SIG-M5 (cell line): Measurements from ENCODE around the gene MLIP.

Experiments
- DNase-seq: peaks from one replicate; lab custom pipeline; 2025; lab: John Stamatoyannopoulos, UW

Gene MLIP

GRCh38 chr6:54284161-54284860, 173.1 kb downstream of the MLIP start:
- DNase-seq, result no peak

GRCh38 chr6:54285595-54285994, 174.4 kb downstream of the MLIP start:
- DNase-seq, result no peak

- no peak for DNase-seq
These were observed 174.9 kb downstream of the MLIP start for GRCh38 chr6:54286141-54286540.

DNA sequence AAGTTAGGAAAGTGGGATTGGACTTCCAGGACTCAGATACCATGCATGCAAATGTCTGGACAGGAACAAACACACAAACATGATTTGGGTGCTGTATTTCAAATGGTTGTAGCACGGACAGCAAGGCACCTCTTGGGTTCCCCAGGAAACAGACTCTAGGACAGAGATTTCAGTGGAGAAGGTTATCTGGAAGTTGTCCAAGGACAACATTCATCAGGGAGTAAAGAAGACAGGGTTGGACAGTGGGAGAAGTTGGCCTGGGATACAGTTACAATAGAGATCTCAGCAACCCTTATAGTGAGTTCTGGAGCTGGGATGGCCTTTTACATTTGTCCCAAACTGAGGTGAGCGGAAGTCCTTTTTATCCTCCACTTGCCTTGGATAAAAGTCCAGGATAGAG, 177.2 kb downstream of the MLIP start:
- DNase-seq, result no peak

- DNase-seq, result no peak
These were observed 178.2 kb downstream of the MLIP start for GRCh38 chr6:54289426-54289825.

DNA sequence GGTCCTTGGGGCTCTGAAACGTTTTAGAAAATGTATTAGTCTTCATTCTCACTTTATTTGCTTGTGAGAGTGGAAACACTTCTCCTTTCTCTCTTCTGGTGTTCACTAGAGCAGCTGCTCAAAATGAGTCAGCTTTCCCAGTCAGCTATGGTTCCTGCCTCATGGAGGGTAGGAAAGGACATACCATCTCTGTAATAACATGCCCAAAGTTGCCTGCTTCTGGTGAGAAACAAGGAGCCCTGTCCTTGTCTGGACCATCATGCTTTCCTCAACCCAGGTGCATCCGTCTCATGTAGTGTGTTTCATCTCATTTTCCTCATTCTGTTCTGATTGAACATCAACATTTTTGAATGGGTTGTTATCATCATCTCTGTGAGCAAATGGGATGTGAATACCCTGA, 179.9 kb downstream of the MLIP start:
- DNase-seq, result no peak

DNA sequence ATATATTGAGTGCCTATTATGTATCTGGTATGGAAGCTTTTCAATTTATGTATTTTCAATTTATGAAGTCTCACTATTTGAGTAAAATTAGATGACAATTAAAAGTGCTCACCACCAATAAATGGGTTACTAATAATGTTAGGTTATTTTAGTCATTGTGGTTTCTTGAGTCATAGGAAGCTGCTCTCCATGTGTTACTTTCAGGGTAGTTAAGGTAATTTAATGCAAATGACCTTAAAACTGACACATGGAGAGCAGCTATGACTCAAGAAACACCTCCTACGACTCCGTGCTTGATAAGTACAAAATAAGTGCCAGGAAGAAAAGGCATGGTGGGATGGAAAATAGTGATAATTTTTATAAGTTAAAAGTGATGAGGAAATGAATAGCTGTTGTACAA, 180.5 kb downstream of the MLIP start:
- DNase-seq, result no peak

- DNase-seq, result no peak
These were observed 183.8 kb downstream of the MLIP start for GRCh38 chr6:54294965-54295532.

- DNase-seq, result no peak
These were observed 188.5 kb downstream of the MLIP start for GRCh38 chr6:54299542-54300269.

GRCh38 chr6:54301770-54302169, 190.5 kb downstream of the MLIP start:
- no peak for DNase-seq

GRCh38 chr6:54307439-54307910, 196.2 kb downstream of the MLIP start:
- DNase-seq, result no peak

DNA sequence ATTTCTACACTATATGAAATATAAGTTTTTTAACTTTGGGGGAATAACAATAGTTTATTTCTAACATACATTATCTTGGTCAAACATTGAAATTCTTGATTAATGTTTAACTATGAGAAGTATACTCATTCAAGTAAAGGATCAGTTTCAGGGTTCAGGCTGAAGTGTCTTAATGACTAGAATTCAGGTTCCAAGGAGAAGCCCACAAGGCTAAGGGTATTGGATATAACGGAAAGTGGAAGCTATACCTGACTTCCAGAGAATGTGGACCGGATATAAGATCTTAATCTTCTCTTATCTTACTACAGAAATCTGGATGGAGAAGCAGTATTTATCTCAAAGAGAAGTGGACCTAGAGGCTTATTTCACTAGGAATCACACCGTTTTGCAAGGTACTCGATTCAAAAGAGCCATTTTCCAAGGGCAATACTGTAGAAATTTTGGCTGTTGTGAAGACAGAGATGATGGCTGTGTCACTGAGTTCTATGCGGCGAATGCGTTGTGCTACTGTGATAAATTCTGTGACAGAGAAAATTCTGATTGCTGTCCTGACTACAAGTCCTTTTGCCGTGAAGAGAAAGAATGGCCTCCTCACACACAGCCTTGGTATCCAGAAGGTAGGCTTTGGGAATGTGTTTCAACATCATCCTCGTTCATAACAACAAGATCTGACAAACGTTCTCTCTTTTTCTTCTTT, 197.2 kb downstream of the MLIP start, which contains the start of gene TINAG:
Gene TINAG, plus strand, starts transcription at position 153 of the 697 bp plus-strand sequence. Its CDS starts 110 bp downstream, at position 263.
- no peak for DNase-seq

DNA sequence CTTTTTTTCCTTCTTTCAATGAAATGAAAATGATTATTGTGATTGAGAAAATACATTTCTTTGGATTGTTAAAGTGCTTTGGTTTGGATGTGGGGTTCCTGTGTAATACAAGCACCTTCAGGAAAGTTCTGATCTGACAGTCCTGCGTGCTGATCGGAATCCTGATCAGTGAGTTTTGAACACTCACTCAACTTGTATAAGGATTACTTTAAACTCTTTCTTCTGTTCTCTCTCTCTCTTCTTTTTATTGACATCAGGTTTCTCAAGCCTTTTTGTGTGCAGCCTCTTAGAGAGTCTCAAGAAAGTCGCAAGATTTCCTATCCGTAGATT, 197.7 kb downstream of the MLIP start:
- no peak for DNase-seq

DNA sequence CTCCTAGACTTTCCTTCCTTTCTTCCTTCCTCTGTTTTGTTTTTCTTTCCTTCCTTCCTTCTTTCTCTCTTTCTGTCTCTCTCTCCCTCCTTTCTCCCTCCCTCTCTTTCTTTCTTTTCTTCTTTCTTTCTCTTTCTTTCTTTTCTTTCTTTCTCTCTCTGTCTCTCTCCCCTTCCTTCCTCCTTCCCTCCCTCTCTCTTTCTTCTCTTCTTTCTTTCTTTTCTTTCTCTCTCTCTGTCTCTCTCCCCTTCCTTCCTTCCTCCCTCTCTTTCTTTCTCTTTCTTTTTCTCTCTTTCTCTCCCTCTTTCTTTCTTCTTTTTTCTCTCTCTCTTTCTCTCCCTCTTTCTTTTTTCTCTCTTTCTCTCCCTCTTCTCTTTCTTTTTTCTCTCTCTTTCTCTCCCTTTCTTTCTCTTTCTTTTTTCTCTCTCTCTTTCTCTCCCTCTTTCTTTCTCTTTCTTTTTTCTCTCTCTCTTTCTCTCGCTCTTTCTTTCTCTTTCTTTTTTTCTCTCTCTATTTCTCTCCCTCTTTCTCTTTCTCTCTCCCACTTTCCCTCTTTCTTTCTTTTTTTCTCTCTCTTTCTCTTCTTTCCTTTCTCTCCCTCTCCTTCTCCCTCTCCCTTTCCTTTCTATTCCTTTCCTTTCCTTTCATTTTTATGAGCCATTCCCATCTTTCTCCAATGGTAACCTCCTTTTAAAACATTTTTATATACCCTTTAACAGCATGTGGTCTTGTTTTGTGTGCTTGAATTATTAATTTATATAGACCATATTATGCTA, 199.3 kb downstream of the MLIP start:
- no peak for DNase-seq

GRCh38 chr6:54315656-54316055, 204.4 kb downstream of the MLIP start:
- DNase-seq, result no peak
